Measurements from ENCODE around the gene CTNND1. TPM values are rescaled to one million over a fixed set of nuclear protein-coding genes. Genes with fewer than 3 reads are reported as not detected.
A peak's percentile ranks its signal among the peaks of the same experiment; 100 is the strongest.
"Not testable (repeated sequence)": the region's sequence is repeated elsewhere in the genome, so short reads cannot be mapped to it uniquely, and the experiment has no call there.

CTNND1 gene
- total and polyA plus RNA-seq, 9 of the 15 experiments (the other 6 are each of a cell fraction or from before 2014, with no cell fraction given) = 11.1 to 74.0 (median 43.3) TPM

- ATAC-seq; DNase-seq (ENCODE audit: extremely low read depth in 1 of 4, low spot score in 3 of 4); H3K27me3 ChIP-seq (ENCODE audit: control insufficient read depth in 2 of 2, insufficient read depth in 2 of 2, low read length in 2 of 2); H4K20me1 ChIP-seq (replicated peaks; ENCODE audit: control insufficient read depth, insufficient read depth, low read length); H2AFZ ChIP-seq (ENCODE audit: low read depth, low read length); H3K4me2 ChIP-seq (ENCODE audit: insufficient read depth, low read length); H3K36me3 ChIP-seq (ENCODE audit: control insufficient read depth, insufficient read depth, low read length); H3K9ac ChIP-seq (ENCODE audit: insufficient read depth in 1 of 2, low read depth in 2 of 2, low read length in 2 of 2); H3K9me3 ChIP-seq (replicated peaks; ENCODE audit: control insufficient read depth, insufficient read depth, low read depth, low read length); CTCF ChIA-PET (ENCODE audit: low intra/inter-chr PET ratio); H3K4me1 ChIP-seq (replicated peaks in 1 of 2; ENCODE audit: control insufficient read depth in 2 of 2, insufficient read depth in 2 of 2, low read length in 2 of 2); H3K79me2 ChIP-seq (ENCODE audit: control insufficient read depth, insufficient read depth, low read length); FAIRE-seq; H3K9me1 ChIP-seq (ENCODE audit: control insufficient read depth, insufficient read depth, low read length); BruUV-seq (replicated peaks); POLR2A ChIA-PET; H3K27ac ChIP-seq (ENCODE audit: extremely low read depth, low read depth, low read length); in situ Hi-C loops (cut with MboI); H3K4me3 ChIP-seq: not testable (repeated sequence)
- WGBS (ENCODE audit: insufficient coverage, low coverage, missing lambda C conversion rate) = 0% methylated on average over 3 of the region's 3 CpGs
- intact Hi-C loops (cut with micrococcal nuclease) = loop anchor here (10.0 kb wide), 2 partner anchors 226 to 676 kb away; no protein-coding TSS in a partner anchor
- TF ChIP-seq BCOR (IDR thresholded peaks at IDR 0.05) (peak; percentile 74), ZNF146 (CRISPR knock-in tag; IDR thresholded peaks at IDR 0.05; ENCODE audit: unreplicated experiment) (peak; percentile 77), RBM25 (IDR thresholded peaks at IDR 0.05; ENCODE audit: low read depth, low read length, severe bottlenecking) (peak; percentile 21)
Measured at GRCh38 chr11:57838609-57839008, 77.0 kb downstream of the CTNND1 start.

GRCh38 chr11:57842873-57843272 is 81.3 kb downstream of the CTNND1 start:
- H3K4me3 ChIP-seq = no peak overlapping the region
- no peaks in the 10 kb centered on the region for H4K20me1 ChIP-seq (replicated peaks; ENCODE audit: control insufficient read depth, insufficient read depth, low read length)
- H3K9ac ChIP-seq (ENCODE audit: insufficient read depth in 1 of 2, low read depth in 2 of 2, low read length in 2 of 2) = no peak overlapping the region
- no peak for DNase-seq (ENCODE audit: extremely low read depth in 1 of 4, low spot score in 3 of 4)
- intact Hi-C loops (cut with micrococcal nuclease) (no loop called here), in situ Hi-C loops (cut with MboI) (no loop called here)
- H2AFZ ChIP-seq (ENCODE audit: low read depth, low read length) = no peak overlapping the region
- H3K4me2 ChIP-seq (ENCODE audit: insufficient read depth, low read length) = no peak overlapping the region
- ChIA-PET POLR2A (interaction anchor here (1.0 to 1.5 kb wide), 3 partner anchors 9 to 13 kb away, joined by 3 read pairs; no protein-coding TSS in a partner anchor), CTCF (ENCODE audit: low intra/inter-chr PET ratio) (no interaction called here)
- no peak overlapping the region for H3K27ac ChIP-seq (ENCODE audit: extremely low read depth, low read depth, low read length)
- no peak for ATAC-seq
- WGBS (ENCODE audit: insufficient coverage, low coverage, missing lambda C conversion rate) = 0% methylated on average over 1 of the region's 1 CpG
- no peaks in the 10 kb centered on the region for H3K4me1 ChIP-seq (replicated peaks in 1 of 2; ENCODE audit: control insufficient read depth in 2 of 2, insufficient read depth in 2 of 2, low read length in 2 of 2)
- FAIRE-seq = no peak
- no peaks in the 10 kb centered on the region; a peak in 1 of 5 replicates for H3K27me3 ChIP-seq (ENCODE audit: control insufficient read depth in 2 of 2, insufficient read depth in 2 of 2, low read length in 2 of 2)
- H3K9me3 ChIP-seq (replicated peaks; ENCODE audit: control insufficient read depth, insufficient read depth, low read depth, low read length) = no peaks in the 10 kb centered on the region; the same call in 1 of the 2 replicates
- no peaks in the 10 kb centered on the region for H3K36me3 ChIP-seq (ENCODE audit: control insufficient read depth, insufficient read depth, low read length)
- BruUV-seq (replicated peaks) = no TSS peak
- H3K9me1 ChIP-seq (ENCODE audit: control insufficient read depth, insufficient read depth, low read length) = no peaks in the 10 kb centered on the region
- no peaks in the 10 kb centered on the region for H3K79me2 ChIP-seq (ENCODE audit: control insufficient read depth, insufficient read depth, low read length)
- TF ChIP-seq ATF2 (CRISPR knock-in tag; IDR thresholded peaks at IDR 0.05) (no peak), PPARD (CRISPR knock-in tag; IDR thresholded peaks at IDR 0.05) (no peak), HOMEZ (CRISPR knock-in tag; IDR thresholded peaks at IDR 0.05) (no peak)

All from K562 (cell line).